Hematopoietic multipotent progenitor cell treated with erythropoietin and hydrocortisone succinate and interleukin-3 and kit ligand, for 15 days (in vitro differentiated cells): ENCODE results near the gene MLPH.

Source experiments
- DNase-seq: peaks from one replicate; pipeline ENCODE4 v3.0.0-alpha.2; 2015; ENCODE audit warnings: low spot score

MLPH gene

DNA sequence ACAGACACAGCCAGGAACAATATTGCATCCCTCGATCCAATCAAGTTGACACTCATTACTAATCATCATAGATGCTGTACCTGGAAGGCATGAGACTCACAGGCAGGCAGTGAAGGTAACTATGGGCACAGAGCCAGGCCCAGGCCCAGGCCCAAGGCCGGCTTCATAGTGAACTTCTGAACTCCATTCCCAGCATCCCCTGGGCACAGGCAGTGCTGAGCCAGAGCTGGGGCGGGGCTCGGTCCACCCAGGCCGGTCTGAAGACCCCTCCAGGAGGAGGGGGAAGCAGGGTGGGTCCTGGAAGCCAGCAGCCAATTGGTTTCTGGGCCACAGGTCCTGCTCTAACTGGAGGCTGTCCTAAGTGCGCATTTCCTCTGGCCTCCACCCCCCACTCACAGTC is 37.6 kb downstream of the MLPH start:
- DNase-seq: no peak

DNA sequence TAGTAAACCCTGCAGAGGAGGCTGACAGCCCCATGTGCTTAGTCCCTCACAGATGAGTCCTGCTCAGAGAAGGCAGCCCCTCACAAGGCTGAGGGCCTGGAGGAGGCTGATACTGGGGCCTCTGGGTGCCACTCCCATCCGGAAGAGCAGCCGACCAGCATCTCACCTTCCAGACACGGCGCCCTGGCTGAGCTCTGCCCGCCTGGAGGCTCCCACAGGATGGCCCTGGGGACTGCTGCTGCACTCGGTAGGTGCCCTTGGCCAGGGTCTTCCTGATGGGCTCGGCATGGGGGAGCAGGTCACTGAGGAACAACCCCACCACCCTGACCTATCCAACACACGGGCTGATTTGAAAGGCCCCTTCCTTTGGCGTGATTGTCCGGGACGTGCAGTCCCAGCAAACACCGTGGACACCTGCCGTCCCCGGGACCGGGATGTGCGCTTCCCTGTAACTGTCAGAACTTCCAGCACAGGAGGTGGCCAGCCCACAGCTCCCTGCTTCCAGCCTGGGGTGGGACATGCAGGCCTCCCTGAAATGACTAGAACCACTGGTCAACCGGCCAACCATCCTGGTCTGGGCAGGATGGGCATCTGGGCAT is 38.6 kb downstream of the MLPH start:
- DNase-seq: no peak

DNA sequence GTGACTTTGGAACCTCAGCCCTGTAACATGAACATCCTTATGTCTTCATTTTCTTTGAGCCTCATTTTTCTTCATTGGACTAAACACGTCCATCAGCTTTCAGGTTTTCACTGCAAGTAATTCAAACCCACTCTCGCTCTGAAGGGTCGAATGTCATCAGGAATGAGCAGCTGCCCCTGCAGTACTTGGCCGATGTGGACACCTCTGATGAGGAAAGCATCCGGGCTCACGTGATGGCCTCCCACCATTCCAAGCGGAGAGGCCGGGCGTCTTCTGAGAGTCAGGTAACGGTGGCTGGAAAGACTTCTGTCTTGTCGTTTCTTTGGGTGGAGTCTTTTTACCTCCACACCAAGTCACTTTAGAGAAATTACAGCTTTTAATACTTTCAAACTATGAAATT is 40.2 kb downstream of the MLPH start:
- DNase-seq: no peak

DNA sequence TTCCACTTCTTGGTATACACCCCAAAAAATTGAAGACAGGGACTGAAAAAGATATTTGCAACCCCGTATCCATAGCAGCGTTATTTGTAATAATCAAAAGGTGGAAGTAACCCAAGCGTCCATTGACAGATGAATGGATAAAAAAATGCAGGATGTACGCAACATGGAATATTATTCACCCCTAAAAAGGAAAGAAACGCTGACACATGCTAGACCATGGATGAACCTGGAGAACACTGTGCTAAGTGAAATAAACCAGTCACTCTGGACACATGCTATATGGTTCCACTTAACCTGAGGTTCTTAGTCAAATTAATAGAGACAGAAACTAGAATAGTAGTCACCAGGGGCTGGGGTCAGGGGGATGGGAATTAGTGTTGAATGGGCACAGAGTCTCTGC is 40.7 kb downstream of the MLPH start:
- no peak for DNase-seq

DNA sequence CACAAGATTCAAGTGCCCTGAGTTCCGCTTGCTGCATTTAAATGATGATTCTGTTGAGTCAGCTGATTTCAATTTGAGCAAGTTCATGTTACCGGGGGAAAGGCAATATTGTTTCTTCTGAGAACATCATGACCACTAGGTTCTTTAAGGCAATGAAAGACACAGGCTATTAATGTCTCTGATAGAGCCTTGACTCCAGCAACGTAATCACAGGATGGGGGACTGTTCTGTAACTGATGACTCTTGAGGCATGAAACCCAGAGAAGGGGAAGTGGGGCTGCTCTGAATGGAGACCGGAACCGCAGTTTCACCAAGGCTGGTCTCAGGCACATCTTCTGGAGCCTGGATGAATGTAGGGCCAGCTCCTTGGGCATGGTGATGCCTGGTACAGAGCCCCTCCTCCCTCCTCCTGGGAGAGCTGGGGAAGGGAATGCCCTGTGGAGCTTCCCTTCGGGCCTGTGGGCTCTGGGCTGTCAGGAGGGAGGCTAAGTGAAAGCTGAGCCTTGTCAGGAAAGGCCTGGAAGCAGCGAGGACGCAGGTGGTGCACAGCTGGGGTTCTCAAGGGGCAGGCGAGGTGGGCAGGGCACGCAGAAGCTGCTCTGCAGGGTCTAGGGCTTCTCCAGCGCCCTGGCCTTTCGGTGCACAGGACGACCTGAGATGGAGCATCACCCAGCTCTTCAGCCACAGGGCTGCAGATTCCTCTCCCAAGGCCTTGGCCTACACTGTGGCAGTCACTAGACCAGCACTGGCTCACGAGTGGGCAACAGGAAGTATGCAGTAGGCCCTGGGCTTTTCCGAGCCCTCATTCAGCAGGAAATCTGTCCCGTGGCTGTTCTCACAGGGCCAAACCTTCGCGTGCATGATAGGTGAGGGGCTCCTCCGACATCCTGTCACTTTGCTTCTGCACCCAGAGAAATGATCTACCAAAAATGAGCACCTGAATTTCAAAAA is 42.7 kb downstream of the MLPH start:
- DNase-seq: no peak

DNA sequence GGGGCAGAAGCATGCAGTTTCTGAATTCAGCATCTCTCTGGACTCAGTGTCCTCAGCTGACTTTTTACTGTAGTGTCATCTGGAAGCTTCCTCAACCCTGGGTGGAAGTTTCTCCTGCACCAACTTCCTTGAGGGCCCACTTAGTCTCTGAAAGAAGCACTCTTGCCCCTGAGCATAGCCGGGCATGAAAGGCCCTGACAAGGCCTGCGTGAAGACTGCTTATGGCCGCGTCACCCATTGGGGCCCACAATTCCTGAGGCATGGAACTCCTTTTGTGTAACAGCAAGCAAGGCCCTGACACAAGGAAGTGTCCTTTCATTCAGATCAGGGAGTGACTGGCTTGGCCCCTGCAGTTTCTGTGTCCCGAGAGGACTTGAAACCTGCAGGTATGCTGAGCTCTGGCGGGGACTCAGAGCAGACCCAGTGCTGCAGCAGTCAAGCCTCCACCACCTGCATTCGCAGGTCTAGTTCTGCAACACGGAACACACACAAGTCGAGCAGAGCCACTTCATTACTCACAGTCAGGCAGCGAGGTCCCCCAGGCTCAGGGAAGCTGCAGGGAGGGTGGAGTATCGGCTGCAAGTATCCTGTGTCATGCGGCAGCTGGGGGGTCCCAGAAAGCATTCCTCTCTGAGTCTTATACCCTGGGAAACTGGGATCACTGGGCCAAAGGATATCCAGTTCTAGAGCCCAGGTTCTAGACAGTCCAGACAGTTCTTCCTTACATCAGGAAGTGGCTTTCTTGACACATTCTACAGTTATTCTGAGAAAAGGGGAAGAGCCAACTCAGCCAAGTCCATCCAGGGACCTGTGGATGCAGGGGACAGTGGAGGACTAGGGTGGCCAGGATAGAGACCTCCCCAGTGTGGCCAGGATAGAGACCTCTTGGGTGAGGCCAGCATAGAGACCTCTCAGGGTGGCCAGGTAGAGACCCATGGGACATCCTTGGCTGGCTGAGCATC is 43.7 kb downstream of the MLPH start:
- DNase-seq: no peak

DNA sequence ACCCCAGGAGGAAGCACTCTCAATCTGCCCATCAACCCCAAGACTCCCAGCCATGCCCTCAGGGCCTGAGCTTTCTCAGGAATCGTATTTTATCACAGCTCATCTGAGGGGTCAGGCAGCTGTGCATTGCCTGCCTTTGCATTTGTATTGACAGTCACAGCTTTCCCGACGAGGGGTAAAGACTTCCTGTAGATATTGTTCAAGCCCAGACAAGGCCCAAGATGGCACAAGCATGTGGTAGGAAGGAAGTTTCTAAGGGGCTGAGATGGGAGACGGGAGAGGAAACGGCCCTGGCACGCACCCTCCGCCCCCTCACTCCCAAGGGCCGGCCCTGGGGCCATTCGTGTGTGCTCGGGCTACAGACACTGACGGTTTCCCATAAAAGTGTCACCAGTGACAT is 45.1 kb downstream of the MLPH start:
- no peak for DNase-seq

DNA sequence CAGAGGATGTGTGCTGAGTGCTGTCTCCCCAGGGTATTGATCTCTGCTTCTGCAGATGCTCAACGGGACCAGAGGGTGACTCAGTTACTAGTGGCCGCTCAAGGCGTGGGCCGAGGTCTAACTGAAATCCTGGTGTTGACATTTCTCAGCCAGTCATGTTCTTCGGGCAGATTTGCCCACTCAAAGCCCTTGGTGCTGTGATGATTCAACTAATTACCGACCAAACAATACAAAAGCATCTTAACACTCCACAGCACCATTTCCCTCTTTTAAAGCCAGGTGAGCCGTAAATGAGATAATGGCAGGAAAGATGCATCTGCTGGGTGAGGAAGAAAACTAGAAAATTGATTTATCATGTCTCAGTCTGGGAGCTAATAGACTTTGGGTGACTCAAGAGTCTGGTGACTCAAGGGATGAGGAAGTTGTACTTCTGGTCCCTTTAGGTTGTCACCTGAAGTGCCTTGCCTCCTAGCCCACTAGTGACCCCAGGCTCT is 46.7 kb downstream of the MLPH start:
- DNase-seq: no peak

DNA sequence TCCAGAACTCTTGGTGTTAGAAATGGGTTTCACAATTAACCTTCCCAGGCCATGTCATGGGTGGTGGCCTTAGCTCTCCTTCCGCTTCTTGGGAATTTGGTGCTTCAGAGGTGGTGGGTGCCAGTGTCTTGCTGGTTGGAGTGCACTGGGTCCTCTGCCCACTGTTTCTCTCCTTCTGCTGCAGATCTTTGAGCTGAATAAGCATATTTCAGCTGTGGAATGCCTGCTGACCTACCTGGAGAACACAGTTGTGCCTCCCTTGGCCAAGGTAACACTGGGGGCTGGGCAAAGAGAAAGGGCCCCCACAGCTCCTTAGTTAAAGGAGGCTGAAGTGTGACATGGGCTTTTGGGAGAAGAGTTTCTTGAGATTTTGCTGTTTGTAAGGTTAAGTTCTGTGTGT is 47.3 kb downstream of the MLPH start:
- no peak for DNase-seq

DNA sequence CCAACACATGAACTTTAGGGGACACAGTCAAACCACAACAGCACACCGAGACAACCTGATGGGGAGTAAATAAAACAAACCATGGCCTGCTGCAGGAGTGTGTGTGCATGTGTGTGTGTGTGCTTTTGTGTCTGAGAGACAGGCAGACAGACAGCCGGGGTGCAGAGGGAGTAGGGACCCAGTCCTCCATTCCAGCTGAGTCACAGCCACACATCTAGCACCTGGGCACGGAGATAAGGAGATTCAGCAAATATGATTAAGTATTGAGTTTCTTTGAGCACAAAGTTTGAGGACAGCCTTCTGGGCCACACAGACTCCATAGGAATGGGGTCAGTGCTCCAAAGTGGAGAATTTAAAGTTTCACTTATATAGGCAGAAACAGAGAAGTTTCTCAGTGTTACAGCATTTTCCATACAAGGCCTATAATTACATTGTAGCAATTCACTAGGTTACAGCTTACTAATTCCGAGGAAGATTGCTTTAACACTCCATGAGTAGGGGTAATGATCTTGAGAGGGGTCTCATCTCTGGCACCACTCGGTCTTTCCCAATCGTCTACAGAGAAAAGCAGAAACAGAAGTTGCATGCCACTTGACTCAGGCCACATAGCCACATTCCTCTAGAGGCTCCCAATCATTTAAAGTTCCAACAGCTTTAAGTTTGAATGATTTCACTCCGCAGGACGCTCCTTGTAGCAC is 48.5 kb downstream of the MLPH start:
- no peak for DNase-seq

DNA sequence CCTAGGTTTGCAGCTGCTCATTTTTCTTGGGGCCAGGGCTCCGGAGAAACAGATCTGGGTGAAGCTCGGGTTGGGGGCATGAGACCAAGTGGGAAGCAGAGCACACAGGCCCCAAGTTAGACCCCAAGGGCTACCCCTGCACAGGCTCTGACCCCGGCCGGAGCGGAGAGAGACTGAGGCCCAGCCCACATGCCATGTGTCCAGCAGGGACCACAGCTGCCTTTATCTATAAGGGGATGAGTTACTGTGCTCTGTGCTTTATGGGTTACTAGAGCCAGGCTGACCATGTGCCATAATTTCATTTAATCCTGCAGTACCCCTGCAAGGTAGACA is 49.0 kb downstream of the MLPH start:
- DNase-seq: no peak

DNA sequence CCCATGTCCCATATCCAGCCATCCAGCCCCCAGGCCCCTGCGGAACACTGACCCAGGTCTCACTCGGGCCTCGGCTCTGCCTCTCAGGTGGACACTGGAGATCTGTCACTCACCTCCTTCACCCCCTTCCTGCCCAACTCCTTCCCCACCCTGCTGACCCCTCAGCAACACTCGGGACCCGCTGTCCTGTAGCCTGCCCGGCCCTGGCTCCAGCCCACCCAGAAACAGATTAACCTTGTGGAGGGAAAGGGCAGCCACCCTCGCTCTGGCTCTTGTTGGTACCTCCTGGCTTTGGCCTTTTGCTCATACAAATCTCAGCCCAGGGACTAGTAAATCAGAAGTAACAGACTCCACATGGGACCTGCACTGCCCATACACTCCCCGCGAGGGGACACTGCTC is 49.6 kb downstream of the MLPH start:
- no peak for DNase-seq

DNA sequence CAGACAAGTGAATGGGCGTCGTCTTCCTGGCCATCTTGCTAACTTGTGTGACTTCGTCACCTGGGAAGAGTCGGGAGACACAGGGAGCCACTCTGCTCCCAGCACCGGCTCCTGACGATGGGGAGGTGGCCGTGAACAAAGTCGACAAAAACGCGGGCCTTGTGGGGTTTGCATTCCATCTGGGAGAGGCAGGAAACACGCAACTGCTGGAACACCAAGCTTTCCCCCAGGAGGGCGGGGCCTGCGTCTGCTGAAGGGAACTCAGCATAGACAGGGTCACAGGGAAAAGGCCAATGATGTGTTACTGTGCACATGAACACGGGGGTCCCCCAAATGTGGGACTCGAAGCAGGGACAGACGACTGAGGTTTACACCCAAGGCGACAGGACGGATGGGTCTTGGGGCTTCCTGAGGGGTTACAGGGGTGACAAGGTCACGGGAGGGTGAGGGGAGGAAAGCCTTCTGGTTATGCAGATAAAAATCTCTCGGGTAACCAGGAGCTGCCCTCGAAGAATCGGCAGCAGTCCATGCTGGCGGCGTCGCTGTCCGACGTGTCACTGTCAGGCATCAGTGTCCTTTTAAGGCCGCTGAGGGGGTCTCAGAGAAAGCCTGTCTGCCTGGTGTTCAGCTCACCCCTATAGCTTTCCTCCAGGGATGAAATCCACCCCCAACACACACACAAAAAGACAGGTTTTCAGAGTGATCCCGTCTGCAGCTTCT is 51.1 kb downstream of the MLPH start:
- DNase-seq: no peak

DNA sequence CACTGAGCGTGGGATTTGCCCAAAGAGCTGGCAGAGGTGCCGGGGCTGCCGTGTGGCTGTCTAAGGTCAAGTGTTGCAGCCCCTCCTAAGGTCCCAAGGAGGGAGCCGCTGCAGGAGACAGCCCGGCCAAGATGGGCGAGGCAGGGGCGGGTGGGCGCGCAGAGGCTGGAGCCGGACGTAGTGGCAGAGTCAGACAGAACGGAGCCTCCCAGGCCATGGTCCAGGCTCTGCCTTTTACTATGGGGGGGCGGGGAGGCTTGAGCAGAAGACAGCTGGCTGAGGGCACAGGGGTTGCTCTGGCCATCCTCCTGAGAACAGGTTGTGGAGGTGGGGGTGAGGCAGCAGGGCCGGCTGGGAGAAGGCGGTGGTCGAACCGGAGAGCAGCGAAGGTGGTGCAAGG is 51.9 kb downstream of the MLPH start:
- no peak for DNase-seq

DNA sequence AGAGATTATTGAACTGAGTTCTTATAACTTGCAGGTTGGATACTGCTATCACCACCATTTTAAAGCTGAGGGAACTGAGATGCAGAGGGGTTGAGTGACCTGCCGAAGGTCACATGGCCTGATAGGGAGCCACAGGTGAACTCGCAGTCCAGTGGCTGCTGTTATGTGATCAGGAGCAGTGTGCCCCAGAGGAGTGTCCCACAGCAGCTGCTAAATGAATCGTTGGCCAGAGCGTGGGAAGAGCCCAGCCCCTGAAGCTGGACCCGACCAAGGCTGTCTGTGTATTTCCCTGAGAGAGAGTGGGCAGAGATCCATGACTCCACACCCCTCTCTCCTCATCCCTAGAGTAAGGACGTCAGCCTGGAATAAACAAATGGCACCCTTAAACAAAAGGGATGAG is 52.6 kb downstream of the MLPH start:
- DNase-seq: no peak

DNA sequence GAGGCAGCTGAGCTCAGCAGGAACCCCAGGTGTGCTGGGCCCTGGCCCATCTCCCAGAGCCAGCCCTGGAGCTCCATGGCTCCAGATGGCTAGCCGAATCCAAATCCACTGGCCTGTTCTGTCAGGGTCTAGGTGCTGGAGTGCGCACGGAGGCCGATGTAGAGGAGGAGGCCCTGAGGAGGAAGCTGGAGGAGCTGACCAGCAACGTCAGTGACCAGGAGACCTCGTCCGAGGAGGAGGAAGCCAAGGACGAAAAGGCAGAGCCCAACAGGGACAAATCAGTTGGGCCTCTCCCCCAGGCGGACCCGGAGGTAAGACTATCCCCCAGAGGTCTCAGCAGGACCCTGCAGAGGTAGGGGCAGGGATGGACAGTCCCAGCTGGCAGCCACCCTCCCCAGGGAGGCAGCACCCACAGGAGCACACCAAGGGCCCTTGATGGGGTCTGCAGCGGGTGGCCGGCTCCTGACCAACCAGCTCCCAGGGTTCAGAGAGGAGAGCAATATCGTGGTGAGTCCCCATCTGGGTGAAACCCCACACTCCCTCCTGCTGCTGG is 53.2 kb downstream of the MLPH start:
- DNase-seq: no peak

DNA sequence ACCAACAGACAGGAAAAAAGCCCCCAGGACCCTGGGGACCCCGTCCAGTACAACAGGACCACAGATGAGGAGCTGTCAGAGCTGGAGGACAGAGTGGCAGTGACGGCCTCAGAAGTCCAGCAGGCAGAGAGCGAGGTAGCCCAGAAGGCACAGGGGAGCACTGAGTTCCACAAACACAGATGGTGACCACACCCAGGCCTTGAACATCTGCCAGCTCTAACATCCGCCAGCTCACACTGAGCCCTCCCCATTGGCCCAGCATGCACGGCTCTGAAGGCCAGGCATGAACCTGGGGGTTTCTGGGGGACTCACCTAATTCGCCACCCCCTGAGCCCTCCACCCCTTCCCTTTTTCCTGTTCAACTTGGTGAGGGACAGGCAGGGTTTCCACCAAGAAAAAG is 53.8 kb downstream of the MLPH start:
- peak; percentile 64 for DNase-seq

DNA sequence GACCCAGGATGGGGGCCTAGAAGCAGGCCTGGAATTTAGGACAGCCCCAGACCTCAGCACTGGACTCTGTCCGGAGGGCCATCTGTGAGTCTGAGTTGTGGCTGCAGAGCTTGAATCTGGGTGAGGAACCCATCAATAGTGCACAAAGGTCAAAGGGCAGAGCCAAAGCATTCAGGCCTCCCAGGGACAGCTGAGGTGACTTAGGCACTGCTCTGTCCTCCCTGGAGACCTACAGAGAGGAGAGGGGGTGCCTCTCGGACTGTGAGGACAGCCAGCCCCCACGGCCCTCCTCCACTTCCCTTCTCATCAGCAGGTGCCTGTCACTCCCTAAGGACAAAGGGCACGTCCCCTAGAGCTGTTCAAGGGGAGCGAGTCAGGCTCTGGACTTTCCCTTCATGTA is 54.2 kb downstream of the MLPH start:
- DNase-seq: no peak

DNA sequence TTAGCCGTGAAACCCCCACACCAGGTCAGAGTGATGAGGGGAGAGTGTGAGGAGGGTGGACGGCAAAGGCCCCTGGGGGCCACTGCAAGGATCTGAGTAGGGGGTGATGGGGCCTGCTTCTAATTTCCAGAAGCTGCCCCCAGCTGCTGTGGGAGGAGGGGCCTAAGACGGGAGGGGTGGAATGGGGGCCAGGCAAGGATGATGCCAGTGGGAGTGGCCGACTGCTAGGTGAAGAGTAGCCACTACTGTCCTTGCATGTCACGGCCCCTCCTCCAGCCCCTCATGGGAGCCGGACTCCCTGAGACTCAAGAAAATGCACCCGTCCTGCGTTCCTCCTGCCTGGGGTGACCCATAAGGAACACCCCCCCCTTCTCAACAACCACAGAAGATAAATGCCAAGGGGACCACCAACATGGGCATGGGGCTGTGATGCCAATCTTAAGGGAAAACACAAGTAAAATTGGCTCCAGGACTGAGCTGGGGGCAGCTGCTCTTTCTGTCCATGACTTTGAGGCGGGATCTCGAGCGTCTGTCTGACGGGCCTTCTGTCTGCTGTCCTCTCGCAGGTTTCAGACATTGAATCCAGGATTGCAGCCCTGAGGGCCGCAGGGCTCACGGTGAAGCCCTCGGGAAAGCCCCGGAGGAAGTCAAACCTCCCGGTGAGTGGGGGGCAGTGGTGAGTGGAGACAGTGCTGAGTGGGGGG is 55.1 kb downstream of the MLPH start:
- DNase-seq: no peak
